CD14-positive monocyte (primary cell): ENCODE data around the gene TPP2. TPM values are rescaled to one million over a fixed set of nuclear protein-coding genes. Genes with fewer than 3 reads are reported as not detected.

ENCODE experiments used
- DNase-seq, 3 donors: peaks; one replicate each; pipeline ENCODE4 v3.0.0-alpha.2; 2011 to 2022
- H2AFZ ChIP-seq: 2 replicates; pipeline ENCODE4 v1.6.0; 2012; ENCODE audit warnings: mild to moderate bottlenecking, low read depth, low read length, inconsistent platforms; ENCODE audit not compliant: insufficient read depth, poor library complexity, severe bottlenecking
- H3K27ac ChIP-seq, 2 donors: 1 replicate in 1 of 2; 2 replicates in 1 of 2; pipeline ENCODE4 v1.5.1; 2012 to 2013; ENCODE audit warnings: low read length in 2 of 2, control low read depth in 1 of 2, inconsistent platforms in 1 of 2, low read depth in 1 of 2, mild to moderate bottlenecking in 1 of 2
- H3K27me3 ChIP-seq, 2 donors: one replicate each; pipeline versions ENCODE4 v1.6.0 to v1.6.1; 2011 to 2013; ENCODE audit warnings: low read length in 2 of 2; ENCODE audit not compliant: control insufficient read depth in 2 of 2, insufficient read depth in 2 of 2
- H3K36me3 ChIP-seq, 2 donors: replicated peaks in 1 of 2; 1 replicate in 1 of 2; 2 replicates in 1 of 2; pipeline versions ENCODE4 v1.5.1 to v1.6.1; 2012 to 2013; ENCODE audit warnings: low read length in 2 of 2, control low read depth in 1 of 2, inconsistent platforms in 1 of 2, mild to moderate bottlenecking in 1 of 2; ENCODE audit not compliant: insufficient read depth in 2 of 2, control insufficient read depth in 1 of 2
- H3K4me1 ChIP-seq, 2 donors: 1 replicate in 1 of 2; 2 replicates in 1 of 2; pipeline versions ENCODE4 v1.5.1 to v1.6.1; 2012 to 2013; ENCODE audit warnings: low read length in 2 of 2, control low read depth in 1 of 2, inconsistent platforms in 1 of 2, mild to moderate bottlenecking in 1 of 2, moderate library complexity in 1 of 2; ENCODE audit not compliant: insufficient read depth in 2 of 2, control insufficient read depth in 1 of 2
- H3K4me2 ChIP-seq: replicated peaks from 2 replicates; pipeline ENCODE3; 2012; ENCODE audit warnings: low read length, moderate library complexity, mild to moderate bottlenecking; ENCODE audit not compliant: poor library complexity, severe bottlenecking; ENCODE audit errors: extremely low read depth
- H3K4me3 ChIP-seq, 3 experiments: fragments of 200-600 bp in 1 of 3; sonication (generic) in 1 of 3; replicated peaks in 1 of 3; 1 replicate in 2 of 3; 2 replicates in 1 of 3; pipeline ENCODE4 v1.5.1; 2011 to 2013; ENCODE audit warnings: low read length in 3 of 3, mild to moderate bottlenecking in 3 of 3, control low read depth in 2 of 3, low read depth in 2 of 3, inconsistent platforms in 1 of 3, moderate library complexity in 1 of 3
- H3K79me2 ChIP-seq: 2 replicates; pipeline ENCODE4 v1.6.0; 2012; ENCODE audit warnings: mild to moderate bottlenecking, control low read depth, inconsistent platforms, low read length, moderate library complexity; ENCODE audit not compliant: insufficient read depth
- H3K9ac ChIP-seq: 2 replicates; pipeline ENCODE4 v1.6.0; 2017; ENCODE audit warnings: low read length, mild to moderate bottlenecking; ENCODE audit not compliant: insufficient read depth, poor library complexity, severe bottlenecking
- H3K9me3 ChIP-seq, 2 donors: replicated peaks in 1 of 2; 1 replicate in 1 of 2; 2 replicates in 1 of 2; pipeline versions ENCODE4 v1.5.1 to v1.6.1; 2012 to 2013; ENCODE audit warnings: low read length in 2 of 2, control low read depth in 1 of 2; ENCODE audit not compliant: control insufficient read depth in 1 of 2, insufficient read depth in 1 of 2
- H4K20me1 ChIP-seq: 2 replicates; pipeline ENCODE4 v1.6.0; 2012; ENCODE audit warnings: mild to moderate bottlenecking, low read length, control low read depth, moderate library complexity; ENCODE audit not compliant: insufficient read depth
- H3K27ac Mint-ChIP-seq, 7 donors: one replicate each; pipeline ENCODE4 v1.8.0; 2020; ENCODE audit warnings: mild to moderate bottlenecking in 7 of 7, mixed read lengths in 7 of 7, moderate library complexity in 6 of 7, inconsistent platforms in 2 of 7
- H3K27me3 Mint-ChIP-seq, 3 donors: one replicate each; pipeline ENCODE4 v1.8.0; 2021 to 2022; ENCODE audit warnings: low read depth in 3 of 3, mild to moderate bottlenecking in 3 of 3, mixed read lengths in 3 of 3, moderate library complexity in 3 of 3, inconsistent platforms in 1 of 3
- H3K36me3 Mint-ChIP-seq, 2 donors: one replicate each; pipeline ENCODE4 v1.8.0; 2020; ENCODE audit warnings: mixed read lengths in 2 of 2, inconsistent platforms in 1 of 2, mild to moderate bottlenecking in 1 of 2
- H3K4me1 Mint-ChIP-seq: one replicate; pipeline ENCODE4 v1.8.0; 2020; ENCODE audit warnings: mild to moderate bottlenecking, mixed read lengths
- H3K4me3 Mint-ChIP-seq, 2 donors: one replicate each; pipeline ENCODE4 v1.8.0; 2020; ENCODE audit warnings: mild to moderate bottlenecking in 2 of 2, mixed read lengths in 2 of 2, moderate library complexity in 1 of 2
- H3K9me3 Mint-ChIP-seq, 7 donors: one replicate each; pipeline ENCODE4 v1.8.0; 2020 to 2022; ENCODE audit warnings: mixed read lengths in 7 of 7, mild to moderate bottlenecking in 6 of 7, moderate library complexity in 6 of 7, inconsistent platforms in 2 of 7
- CTCF ChIP-seq: fragments of 200-600 bp; IDR thresholded peaks from one replicate; pipeline ENCODE4 v1.8.0; 2022; ENCODE audit warnings: antibody characterized with exemption, mild to moderate bottlenecking
- WGBS: methylation state at CpG from one replicate; pipeline ENCODE4 v1.1.5; 2013; ENCODE audit warnings: missing lambda C conversion rate; ENCODE audit not compliant: insufficient coverage; 5-methylcytosine and 5-hydroxymethylcytosine counted together
- intact Hi-C, 2 donors: fragments of 100-400 bp; cut with micrococcal nuclease; formaldehyde crosslinking; loops; one replicate each; pipeline versions ENCODE4 v1.15.0 to v1.15.1; 2023
- polyA plus RNA-seq, 3 donors: library from polyadenylated mRNA; depleted of rRNA in 1 of 3; unstranded in 2 of 3; stranded (reverse) in 1 of 3; fragments of 300-500 nt in 2 of 3; fragments of >200 nt in 1 of 3; fragmentation: Illumina TruSeq in 2 of 3; gene quantifications; 1 replicate in 2 of 3; 2 replicates in 1 of 3; pipeline ENCODE4 v1.2.3, GENCODE V29; 2012 to 2021

The TPP2 gene
- polyA plus RNA-seq, 3 donors: 18.0 to 39.7 (median 26.0) TPM

DNA sequence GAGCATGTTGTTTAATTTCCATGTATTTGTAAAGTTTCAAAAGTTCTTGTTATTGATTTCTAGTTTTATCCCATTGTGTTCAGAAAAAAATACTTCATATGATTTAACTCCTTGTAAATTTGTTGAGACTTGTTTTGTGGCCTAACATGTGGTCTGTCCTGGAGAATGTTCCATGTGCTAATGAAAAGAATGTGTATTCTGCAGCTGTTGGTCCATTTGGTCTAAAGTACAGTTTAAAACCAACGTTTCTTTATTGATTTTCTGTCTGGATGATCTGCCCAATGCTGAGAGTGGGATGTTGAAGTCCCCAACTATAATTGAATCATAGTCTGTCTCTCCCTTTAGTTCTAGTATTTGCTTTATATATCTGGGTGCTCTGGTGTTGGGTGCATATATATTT, 34.9 kb upstream of the TPP2 start:
- Mint-ChIP-seq H3K27me3 (peaks cover 0 to 2% (median 1%) of the 10 kb centered on the region in 3 donors), H3K9me3 (peaks cover 0 to 4% (median 0%) of the 10 kb centered on the region in 7 donors), H3K4me1 (no peaks in the 10 kb centered on the region), H3K27ac (no peak overlapping the region), H3K36me3 (no peaks in the 10 kb centered on the region), H3K4me3 (no peak overlapping the region)
- Histone ChIP-seq H3K27ac (no peak overlapping the region), H3K4me2 (no peak overlapping the region), H3K79me2 (no peaks in the 10 kb centered on the region), H3K36me3 (no peaks in the 10 kb centered on the region), H3K9me3 (no peaks in the 10 kb centered on the region), H3K4me1 (no peaks in the 10 kb centered on the region), H3K4me3 (no peak overlapping the region), H3K9ac (no peak overlapping the region), H3K27me3 (no peaks in the 10 kb centered on the region), H2AFZ (no peak overlapping the region), H4K20me1 (no peaks in the 10 kb centered on the region)
- DNase-seq: no peak
- no CpG with 5 or more reads among the region's 1 CpG for WGBS
- intact Hi-C loops: no loop called here
- TF ChIP-seq CTCF: no peak

DNA sequence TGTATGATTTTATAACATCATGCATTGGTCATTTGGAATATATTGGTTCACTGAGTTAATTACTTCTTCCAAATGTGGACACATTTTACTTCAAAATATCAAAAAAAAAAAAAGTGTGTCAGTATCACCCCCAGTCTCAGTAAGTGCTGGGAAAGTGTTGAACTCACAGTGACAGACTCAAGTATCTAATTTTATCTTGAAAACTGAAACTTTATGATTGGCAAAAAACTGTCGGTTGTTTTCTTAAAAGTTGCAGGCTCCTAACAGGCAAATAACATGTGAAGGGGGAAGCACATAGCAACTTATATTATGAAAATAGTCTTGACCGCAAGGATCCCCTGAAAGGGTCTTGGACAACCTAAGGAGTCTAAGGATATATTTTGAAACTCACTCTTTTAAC, 33.5 kb upstream of the TPP2 start:
- H3K27ac ChIP-seq: no peak overlapping the region
- WGBS: no CpG with 5 or more reads among the region's 2 CpGs
- Mint-ChIP-seq H3K27ac (no peak overlapping the region), H3K27me3 (peaks cover 0 to 4% (median 1%) of the 10 kb centered on the region in 3 donors), H3K9me3 (peaks cover 0 to 4% (median 0%) of the 10 kb centered on the region in 7 donors), H3K4me1 (no peaks in the 10 kb centered on the region), H3K4me3 (no peak overlapping the region), H3K36me3 (no peaks in the 10 kb centered on the region)
- H3K9ac ChIP-seq: no peak overlapping the region
- H3K4me2 ChIP-seq: no peak overlapping the region
- no peaks in the 10 kb centered on the region for H3K36me3 ChIP-seq
- TF ChIP-seq CTCF: no peak
- no peaks in the 10 kb centered on the region for H3K9me3 ChIP-seq
- intact Hi-C loops: no loop called here
- no peak overlapping the region for H2AFZ ChIP-seq
- no peaks in the 10 kb centered on the region for H4K20me1 ChIP-seq
- no peaks in the 10 kb centered on the region for H3K4me1 ChIP-seq
- no peak for DNase-seq
- H3K4me3 ChIP-seq: no peak overlapping the region
- H3K27me3 ChIP-seq: no peaks in the 10 kb centered on the region
- H3K79me2 ChIP-seq: no peaks in the 10 kb centered on the region
